ENCODE results near the gene FABP3.

The FABP3 gene

DNA sequence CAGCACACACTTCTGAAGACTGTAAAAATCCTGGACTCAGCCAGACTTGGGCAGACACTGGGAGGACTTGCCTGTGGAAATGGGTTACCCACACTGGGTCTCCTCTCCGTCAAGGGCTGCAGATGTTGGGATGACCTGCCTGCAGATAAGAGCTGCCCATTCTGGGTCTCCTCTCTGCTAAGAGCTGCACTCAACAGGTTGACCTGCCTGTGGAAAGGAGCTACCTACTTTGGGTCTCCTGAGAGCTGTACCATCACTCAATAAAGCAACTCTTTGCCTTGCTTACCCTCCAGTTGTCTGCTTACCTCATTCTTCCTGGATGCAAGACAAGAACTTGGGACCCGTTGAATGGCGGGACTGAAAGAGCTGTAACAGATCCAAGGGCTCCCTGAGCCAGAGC lies 47.9 kb downstream of the FABP3 start:
- in situ Hi-C loops (cut with HindIII; ENCODE audit: low sequenced_read_pairs): no loop called here

DNA sequence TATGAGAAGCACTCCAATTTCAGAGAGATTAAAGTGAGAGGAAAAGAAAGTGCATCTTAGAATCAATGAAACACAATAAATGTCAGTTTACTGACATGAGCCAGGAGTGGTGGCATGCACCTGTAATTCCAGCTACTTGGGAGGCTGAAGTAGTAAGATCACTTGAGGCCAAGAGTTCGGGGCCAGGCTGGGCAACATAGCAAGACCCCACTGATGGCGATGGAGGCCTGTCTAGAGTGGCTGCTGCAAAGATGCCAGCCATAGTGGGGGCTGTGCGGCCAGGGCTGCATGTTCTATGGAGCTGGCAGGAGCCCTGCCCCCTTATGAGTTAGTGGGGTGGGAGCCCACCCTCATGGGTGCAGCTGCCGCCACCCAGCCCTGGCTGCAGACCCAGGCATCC lies 48.8 kb downstream of the FABP3 start:
- in situ Hi-C loops (cut with HindIII; ENCODE audit: low sequenced_read_pairs): no loop called here

DNA sequence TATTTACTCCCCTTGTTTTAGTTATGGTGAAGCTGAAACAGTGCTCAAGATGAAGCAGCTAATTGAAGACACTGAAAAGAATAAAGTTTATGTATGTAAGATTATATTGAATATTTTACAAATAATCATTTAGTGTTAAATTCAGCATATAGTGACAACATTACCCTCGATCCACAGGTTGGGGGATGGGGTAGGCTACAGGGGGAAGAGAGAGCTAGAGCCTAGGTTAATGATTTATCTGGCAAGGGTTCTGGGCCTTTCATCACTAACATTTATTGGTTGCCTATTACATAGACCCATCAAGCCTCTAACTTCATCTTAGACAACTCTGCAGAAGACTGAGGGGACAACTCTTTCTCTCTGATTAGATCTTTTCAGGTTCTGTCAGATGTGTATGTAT lies 54.7 kb downstream of the FABP3 start:
- in situ Hi-C loops (cut with HindIII; ENCODE audit: low sequenced_read_pairs): no loop called here

DNA sequence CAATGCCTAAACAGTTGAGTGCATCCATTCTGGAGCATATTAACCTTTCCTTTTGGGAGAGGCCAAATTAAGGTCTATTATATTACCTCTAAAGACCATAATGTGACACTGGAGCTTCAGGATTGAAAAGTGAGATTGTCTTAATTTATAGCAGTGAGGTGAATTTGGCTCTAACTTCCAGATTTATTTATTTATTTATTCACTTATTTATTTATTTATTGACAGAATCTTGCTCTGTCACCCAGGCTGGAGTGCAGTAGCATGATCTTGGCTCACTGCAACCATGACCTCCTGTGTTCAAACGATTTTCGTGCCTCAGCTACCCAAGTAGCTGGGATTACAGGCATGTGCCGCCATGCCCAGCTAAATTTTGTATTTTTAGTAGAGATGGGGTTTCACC lies 57.0 kb downstream of the FABP3 start:
- in situ Hi-C loops (cut with HindIII; ENCODE audit: low sequenced_read_pairs): no loop called here

All from endothelial cell of hepatic sinusoid (primary cell).